Measurements from ENCODE around the gene NEXMIF. TPM values are rescaled to one million over a fixed set of nuclear protein-coding genes. Genes with fewer than 3 reads are reported as not detected.
"Not testable (repeated sequence)": the region's sequence is repeated elsewhere in the genome, so short reads cannot be mapped to it uniquely, and the experiment has no call there.

NEXMIF gene
- polyA plus RNA-seq, 4 donors = under 0.01 to 0.49 (median 0.13) TPM; not detected in 1

DNA sequence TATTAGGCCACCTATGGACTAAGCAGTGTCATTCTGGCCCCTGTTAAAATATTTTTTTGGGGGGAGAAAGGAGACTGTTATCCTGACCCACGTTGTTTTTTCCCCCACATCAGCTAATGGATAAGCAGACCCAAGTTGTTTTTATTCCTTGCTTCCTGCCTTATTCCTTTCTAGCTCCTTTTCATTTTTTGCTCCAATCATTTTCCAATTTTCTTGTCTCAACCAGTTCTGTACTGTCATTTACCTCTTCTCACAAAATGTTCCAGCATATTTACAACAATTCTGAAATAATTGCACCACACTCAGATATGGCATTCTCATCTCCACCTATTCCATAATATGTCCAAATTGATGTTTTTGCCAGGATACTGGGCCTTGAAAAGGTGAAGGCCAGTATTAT lies 150.3 kb downstream of the NEXMIF start:
- FAIRE-seq (no peak), DNase-seq (no peak)
- H3K36me3 ChIP-seq (ENCODE audit: control insufficient read depth in 3 of 3, insufficient read depth in 2 of 3, low read depth in 1 of 3, low read length in 3 of 3) = no peaks in the 10 kb centered on the region
- H3K4me3 ChIP-seq (ENCODE audit: low read depth in 1 of 3, low read length in 3 of 3) = no peak overlapping the region
- H3K4me1 ChIP-seq (ENCODE audit: control insufficient read depth in 3 of 3, insufficient read depth in 2 of 3, low read depth in 1 of 3, low read length in 2 of 3) = no peaks in the 10 kb centered on the region
- H3K9me3 ChIP-seq (ENCODE audit: control insufficient read depth in 2 of 2, insufficient read depth in 1 of 2, low read depth in 1 of 2, low read length in 1 of 2) = no peaks in the 10 kb centered on the region
- no peaks in the 10 kb centered on the region for H3K27me3 ChIP-seq (ENCODE audit: control insufficient read depth in 3 of 3, insufficient read depth in 3 of 3, low read length in 3 of 3)
- WGBS, 3 donors = 44 to 77% (median 44%) methylated on average over 1 of the region's 1 CpG
- H3K27ac ChIP-seq (ENCODE audit: low read depth in 1 of 3, low read length in 2 of 3) = no peak overlapping the region

GRCh38 chrX:74736450-74736849 lies 188.8 kb downstream of the NEXMIF start:
- Histone ChIP-seq H3K9me3 (ENCODE audit: control insufficient read depth in 2 of 2, insufficient read depth in 1 of 2, low read depth in 1 of 2, low read length in 1 of 2) (no peaks in the 10 kb centered on the region), H3K36me3 (ENCODE audit: control insufficient read depth in 3 of 3, insufficient read depth in 2 of 3, low read depth in 1 of 3, low read length in 3 of 3) (no peaks in the 10 kb centered on the region), H3K4me1 (ENCODE audit: control insufficient read depth in 3 of 3, insufficient read depth in 2 of 3, low read depth in 1 of 3, low read length in 2 of 3) (no peaks in the 10 kb centered on the region), H3K27ac (ENCODE audit: low read depth in 1 of 3, low read length in 2 of 3) (no peak overlapping the region), H3K27me3 (ENCODE audit: control insufficient read depth in 3 of 3, insufficient read depth in 3 of 3, low read length in 3 of 3) (no peaks in the 10 kb centered on the region), H3K4me3 (ENCODE audit: low read depth in 1 of 3, low read length in 3 of 3) (no peak overlapping the region)
- DNase-seq (no peak), FAIRE-seq (no peak)
- WGBS, 3 donors = 81 to 86% (median 81%) methylated on average over 3 of the region's 3 CpGs

DNA sequence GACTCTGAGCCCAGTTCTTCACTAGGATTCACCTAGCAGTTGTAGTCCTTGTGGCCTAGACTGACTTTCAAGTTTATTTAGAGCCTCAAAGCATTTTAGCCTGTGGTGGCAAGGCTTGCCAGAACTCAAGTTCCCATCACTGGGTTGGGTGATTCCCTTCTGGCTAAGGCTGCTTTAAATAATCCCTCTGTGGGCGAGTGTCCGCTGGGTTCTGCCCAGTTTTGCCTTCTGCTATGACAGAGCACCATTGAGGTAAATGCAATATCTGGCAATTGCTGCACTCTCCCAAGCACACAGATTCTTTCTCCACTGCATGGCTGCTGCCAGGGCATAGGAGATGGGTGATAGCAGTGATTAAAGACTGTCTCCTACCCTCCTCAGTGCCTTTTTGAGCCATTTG lies 220.0 kb downstream of the NEXMIF start:
- FAIRE-seq (no peak), DNase-seq (no peak)
- Histone ChIP-seq H3K27me3 (ENCODE audit: control insufficient read depth in 3 of 3, insufficient read depth in 3 of 3, low read length in 3 of 3) (no peaks in the 10 kb centered on the region), H3K36me3 (ENCODE audit: control insufficient read depth in 3 of 3, insufficient read depth in 2 of 3, low read depth in 1 of 3, low read length in 3 of 3) (no peaks in the 10 kb centered on the region), H3K4me1 (ENCODE audit: control insufficient read depth in 3 of 3, insufficient read depth in 2 of 3, low read depth in 1 of 3, low read length in 2 of 3) (no peaks in the 10 kb centered on the region), H3K9me3 (ENCODE audit: control insufficient read depth in 2 of 2, insufficient read depth in 1 of 2, low read depth in 1 of 2, low read length in 1 of 2) (no peaks in the 10 kb centered on the region), H3K4me3 (ENCODE audit: low read depth in 1 of 3, low read length in 3 of 3) (no peak overlapping the region), H3K27ac (ENCODE audit: low read depth in 1 of 3, low read length in 2 of 3) (no peak overlapping the region)
- 63 to 86% (median 66%) methylated on average over 2 of the region's 2 CpGs for WGBS, 3 donors

DNA sequence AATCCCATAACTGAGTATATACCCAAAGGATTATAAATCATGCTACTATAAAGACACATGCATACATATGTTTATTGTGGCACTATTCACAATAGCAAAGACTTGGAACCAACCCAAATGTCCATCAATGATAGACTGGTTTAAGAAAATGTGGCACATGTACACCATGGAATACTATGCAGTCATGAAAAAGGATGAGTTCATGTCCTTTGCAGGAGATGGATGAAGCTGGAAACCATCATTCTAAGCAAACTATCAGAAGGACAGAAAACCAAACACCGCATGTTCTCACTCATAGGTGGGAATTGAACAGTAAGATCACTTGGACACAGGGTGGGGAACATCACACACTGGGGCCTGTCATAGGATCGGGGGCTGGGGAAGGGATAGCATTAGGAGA lies 223.9 kb downstream of the NEXMIF start:
- not testable (repeated sequence) for H3K27me3 ChIP-seq (ENCODE audit: control insufficient read depth in 3 of 3, insufficient read depth in 3 of 3, low read length in 3 of 3)

DNA sequence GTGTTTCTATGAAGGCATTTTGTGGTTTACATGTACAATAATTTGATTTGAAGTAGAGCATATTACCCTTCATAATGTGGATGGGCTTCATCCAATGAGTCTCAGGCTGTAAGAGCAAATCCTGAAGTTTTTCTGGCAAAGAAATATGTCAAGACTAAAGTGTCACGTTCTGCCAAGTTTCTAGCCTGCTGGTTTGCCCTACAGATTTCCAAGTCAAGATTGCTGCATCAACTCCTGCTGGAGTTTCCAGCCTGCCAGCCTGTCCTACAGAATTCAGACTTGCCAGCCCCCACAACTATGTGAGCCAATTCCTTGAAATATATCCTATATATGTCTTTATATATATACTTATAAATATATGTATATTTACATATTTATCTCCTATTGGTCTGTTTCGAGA lies 240.8 kb downstream of the NEXMIF start:
- 45 to 62% (median 46%) methylated on average over 2 of the region's 2 CpGs for WGBS, 3 donors
- Histone ChIP-seq H3K4me1 (ENCODE audit: control insufficient read depth in 3 of 3, insufficient read depth in 2 of 3, low read depth in 1 of 3, low read length in 2 of 3) (no peaks in the 10 kb centered on the region), H3K36me3 (ENCODE audit: control insufficient read depth in 3 of 3, insufficient read depth in 2 of 3, low read depth in 1 of 3, low read length in 3 of 3) (no peaks in the 10 kb centered on the region), H3K9me3 (ENCODE audit: control insufficient read depth in 2 of 2, insufficient read depth in 1 of 2, low read depth in 1 of 2, low read length in 1 of 2) (no peaks in the 10 kb centered on the region), H3K4me3 (ENCODE audit: low read depth in 1 of 3, low read length in 3 of 3) (no peak overlapping the region), H3K27ac (ENCODE audit: low read depth in 1 of 3, low read length in 2 of 3) (no peak overlapping the region), H3K27me3 (ENCODE audit: control insufficient read depth in 3 of 3, insufficient read depth in 3 of 3, low read length in 3 of 3) (peaks cover 0 to 2% (median 0%) of the 10 kb centered on the region in 3 donors)
- DNase-seq = no peak
- no peak for FAIRE-seq

More for the DNA sequence above, 223.9 kb downstream of the NEXMIF start:
- not testable (repeated sequence) for H3K4me3 ChIP-seq (ENCODE audit: low read depth in 1 of 3, low read length in 3 of 3); FAIRE-seq; H3K9me3 ChIP-seq (ENCODE audit: control insufficient read depth in 2 of 2, insufficient read depth in 1 of 2, low read depth in 1 of 2, low read length in 1 of 2); H3K36me3 ChIP-seq (ENCODE audit: control insufficient read depth in 3 of 3, insufficient read depth in 2 of 3, low read depth in 1 of 3, low read length in 3 of 3); H3K4me1 ChIP-seq (ENCODE audit: control insufficient read depth in 3 of 3, insufficient read depth in 2 of 3, low read depth in 1 of 3, low read length in 2 of 3); DNase-seq; H3K27ac ChIP-seq (ENCODE audit: low read depth in 1 of 3, low read length in 2 of 3)
- WGBS, 3 donors = 84 to 96% (median 90%) methylated on average over 2 of the region's 2 CpGs

Other genes with a start within 250 kb of the NEXMIF start
- gene ABCB7, start 230.8 kb upstream of the NEXMIF start, polyA plus RNA-seq = 10 to 100 TPM in 2 of 4 donors, 1 to 10 TPM in 2; 8.1 to 38.9 (median 12.3) TPM